ENCODE data around the gene PRKAR1B.

PRKAR1B gene

DNA sequence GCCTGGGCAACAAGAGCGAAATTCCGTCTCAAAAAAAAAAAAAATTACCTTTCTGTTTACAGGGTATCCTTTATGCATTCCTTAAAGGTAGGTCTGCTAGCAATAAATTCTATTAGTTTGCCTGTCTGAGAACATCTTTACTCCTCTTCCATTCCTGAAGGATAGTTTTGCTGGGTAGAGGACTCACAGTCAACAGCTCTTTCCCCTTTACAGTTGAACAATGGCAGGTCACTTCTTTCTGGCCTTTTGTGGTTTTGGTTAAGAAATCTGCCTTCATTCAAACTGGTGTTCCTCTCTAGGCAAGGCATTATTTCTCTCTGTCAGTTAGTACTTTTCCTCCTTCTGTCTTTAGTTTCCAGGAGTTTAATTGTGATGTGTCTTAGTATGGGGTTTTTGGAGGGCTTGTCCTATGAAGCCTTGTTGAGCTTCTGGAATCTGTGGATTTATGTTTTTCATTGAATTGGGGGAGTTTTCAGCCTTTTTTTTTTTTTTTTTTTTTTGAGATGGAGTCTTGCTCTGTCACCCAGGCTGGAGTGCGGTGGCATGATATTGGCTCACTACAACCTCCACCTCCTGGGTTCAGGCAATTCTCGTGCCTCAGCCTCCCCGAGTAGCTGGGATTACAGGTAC, 5.3 kb downstream of the PRKAR1B start:
- no peak for DNase-seq

DNA sequence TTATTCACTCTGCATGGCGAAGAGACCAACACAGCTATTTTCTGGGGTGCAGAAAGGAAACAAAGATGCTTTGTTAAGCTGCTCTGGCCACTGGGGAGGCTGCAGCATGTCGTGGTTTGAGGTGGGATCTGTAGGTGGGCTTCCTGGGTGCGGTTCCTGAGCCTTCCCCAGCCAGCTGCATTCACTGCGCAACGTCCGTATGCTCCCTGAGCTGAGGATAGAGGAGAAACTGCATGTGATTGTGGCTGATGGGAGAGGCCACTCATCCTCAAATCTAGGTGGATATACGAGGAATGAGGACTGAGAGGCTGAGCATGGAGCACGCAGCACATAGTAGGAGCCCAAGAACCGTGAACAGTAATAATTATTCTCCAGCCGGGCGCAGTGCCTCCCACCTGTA, 10.4 kb downstream of the PRKAR1B start:
- no peak for DNase-seq

DNA sequence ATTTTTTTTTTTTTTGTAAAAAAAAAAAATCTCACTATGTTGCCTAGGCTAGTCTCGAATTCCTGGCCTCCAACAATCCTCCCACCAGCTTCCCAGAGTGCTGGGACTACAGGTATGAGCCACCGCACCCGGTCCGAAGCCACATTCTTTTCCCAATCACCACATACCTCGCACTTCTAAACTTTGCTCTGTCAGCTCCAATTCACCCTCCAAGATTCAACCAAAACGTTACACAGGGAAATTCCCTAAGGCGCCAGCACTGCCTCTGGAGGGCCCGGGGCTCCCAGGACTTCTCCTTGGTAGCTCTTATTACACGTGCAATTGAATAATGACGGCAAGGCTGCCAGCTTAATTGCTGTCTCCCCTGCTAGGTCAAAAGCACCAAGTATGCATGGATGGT, 10.9 kb downstream of the PRKAR1B start:
- no peak for DNase-seq

DNA sequence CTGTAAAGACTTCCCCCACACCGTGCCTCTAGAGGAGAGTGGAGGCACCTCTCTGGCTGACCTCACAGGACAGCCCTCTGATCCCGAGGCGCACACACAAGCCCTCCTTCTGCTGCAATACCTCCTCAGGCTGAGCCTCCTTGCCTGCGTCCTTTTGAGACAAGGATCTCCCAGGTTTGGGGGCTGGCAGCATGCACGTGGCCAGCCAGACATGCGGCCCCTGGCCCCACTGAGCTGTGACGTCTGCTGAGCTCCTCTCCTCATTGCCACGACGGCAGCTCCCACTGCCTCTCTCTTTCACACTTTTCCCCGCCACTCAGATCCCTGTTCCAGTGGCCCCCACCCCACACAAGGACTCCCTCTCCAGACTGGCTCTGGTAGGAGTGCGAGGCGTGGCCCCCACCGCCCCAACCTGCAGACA, 12.8 kb downstream of the PRKAR1B start:
- DNase-seq: no peak

DNA sequence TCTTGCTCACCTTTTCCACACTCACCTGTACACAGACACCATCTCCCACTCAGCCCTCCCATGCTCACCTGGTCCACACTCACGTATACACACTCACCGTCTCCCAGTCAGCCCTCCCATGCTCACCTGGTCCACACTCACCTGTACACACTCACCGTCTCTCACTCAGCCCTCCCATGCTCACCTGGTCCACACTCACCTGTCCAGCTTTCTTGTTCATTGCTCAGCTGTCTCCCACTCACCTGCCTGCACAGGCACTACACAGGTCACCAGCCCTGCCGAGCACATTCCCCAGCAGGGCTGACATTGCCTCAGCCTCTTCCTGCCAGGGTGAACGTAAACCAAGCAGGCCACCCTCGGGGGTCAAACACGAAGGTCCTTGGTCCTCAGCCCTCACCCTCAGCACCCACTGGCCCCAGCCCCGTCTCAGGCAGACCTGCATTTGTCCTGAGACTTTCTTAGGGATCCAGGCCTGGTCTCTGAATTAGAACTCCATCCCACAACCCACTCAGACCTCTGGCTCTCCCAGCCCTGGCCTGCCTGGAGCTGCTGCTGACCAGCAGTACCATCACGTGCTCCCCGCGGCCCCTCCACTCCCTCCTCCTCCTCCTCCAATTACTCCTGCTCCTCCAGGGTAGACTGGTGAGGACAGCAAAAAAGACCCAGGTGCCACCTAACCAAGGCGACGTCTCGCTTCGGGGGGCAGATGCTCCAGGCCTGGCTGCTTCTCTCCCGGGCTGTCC, 13.4 kb downstream of the PRKAR1B start:
- no peak for DNase-seq

DNA sequence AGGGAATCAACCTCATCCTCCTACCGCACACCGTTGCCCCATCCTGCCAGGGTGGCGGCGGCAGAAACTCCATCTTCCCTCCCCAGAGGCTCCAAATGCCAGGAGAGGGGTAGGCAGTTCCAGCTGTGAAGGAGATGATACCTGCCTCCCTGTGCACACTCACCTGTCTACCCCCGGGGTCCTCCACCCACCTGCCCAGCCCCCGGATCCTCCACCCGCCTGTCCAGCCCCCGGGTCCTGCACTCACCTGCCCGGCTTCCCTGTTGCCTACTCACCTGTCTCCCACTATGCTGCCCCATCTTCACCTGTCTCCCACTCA, 14.0 kb downstream of the PRKAR1B start:
- no peak for DNase-seq

DNA sequence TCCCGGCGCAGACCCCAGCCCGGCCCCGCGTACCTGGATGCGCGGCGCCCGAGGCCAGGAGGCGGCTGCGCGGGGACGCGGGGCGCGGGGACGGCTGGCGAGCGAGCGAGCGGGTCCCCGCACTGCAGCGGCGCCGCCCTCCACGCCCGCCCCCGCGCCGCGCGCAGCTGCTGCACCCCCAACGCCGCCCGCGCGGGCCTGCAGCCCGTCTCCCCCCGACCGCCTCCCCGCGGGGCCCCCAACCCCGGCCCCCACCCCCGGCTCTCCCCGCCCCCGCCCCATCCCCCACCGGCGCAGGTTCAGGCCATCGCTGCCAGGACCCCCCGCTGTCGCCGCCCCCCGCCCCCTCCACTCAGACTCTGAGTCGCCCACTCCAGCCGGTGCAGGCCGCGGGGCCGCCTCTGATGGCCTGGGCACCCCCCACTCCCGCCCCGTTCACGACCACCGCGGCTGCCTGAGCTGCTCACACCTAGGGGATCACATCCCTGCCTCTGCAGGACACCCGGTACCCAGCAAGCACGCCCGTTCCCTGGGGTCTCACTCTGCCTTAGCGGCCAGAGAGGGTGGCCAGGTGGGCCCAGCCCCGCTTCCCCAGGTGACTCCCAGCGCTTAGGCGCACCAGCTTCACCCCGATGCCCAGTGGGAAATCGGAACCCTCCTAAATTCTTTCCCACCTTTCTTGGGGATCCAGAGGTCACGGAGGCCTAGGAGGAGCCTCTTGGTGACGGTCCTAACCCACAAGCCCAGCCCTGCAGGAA, 14.5 kb downstream of the PRKAR1B start:
- no peak for DNase-seq

DNA sequence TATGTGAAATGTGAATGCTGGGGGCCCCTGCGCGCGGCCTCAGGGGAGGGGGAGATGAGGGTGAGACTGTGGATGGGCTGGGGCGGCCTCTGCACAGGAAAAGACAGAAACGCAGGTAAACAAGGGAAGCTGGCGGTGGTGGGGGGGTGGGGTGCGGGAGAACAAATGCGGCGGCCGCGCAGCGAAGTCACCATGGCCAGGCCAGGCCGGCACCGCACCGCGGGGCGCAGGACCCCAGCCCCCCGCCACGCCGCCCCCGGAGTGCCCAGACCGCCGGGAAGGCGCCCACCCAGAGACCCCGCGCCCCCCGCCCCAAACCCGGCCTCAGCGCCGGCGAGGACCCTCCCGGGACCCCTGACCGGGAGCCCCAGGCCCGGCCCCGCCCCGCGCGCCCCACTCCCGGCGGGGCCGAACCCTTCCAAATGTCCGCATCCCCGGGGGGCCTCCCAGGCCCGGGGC, 15.1 kb downstream of the PRKAR1B start:
- DNase-seq: no peak

DNA sequence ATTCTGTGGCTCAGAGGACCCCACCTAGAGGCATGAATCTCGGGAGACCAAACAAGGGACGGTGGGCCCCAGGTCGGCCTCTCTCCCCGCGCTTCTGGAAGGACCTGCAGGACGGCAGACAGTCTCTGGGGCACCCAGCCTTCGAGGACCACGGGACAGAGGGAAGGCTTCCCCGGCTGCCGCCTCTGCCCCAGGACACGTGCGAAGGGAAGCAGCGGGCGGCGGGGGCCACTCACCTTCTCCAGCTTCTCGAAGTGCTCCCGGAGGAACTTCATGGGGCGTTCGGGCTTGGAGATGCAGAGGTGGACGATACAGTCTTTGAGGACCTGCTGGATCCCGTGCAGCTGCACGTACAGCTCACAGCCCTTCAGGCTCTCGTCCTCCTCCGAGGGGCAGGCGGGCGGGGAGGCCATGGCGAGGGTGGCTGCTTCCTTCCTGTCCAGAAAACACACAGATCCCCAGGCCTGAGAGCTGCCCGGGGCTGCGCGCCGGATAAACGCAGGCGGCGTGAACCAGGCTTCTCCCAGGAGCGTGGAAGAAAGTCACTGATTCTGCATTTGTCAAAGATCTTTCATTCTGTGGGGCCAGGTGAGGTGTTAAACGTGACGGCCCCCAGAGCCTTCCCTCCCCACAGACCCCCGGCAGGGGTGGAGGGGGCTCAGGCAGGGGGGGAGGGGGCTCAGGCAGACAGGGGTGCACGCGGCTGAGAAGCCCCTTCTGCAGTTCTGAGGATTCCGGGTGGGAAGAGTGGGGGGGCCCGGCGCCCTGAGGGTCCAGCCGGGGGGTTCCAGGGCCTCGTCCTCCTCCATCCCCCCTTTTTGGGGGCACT, 15.8 kb downstream of the PRKAR1B start:
- no peak for DNase-seq

DNA sequence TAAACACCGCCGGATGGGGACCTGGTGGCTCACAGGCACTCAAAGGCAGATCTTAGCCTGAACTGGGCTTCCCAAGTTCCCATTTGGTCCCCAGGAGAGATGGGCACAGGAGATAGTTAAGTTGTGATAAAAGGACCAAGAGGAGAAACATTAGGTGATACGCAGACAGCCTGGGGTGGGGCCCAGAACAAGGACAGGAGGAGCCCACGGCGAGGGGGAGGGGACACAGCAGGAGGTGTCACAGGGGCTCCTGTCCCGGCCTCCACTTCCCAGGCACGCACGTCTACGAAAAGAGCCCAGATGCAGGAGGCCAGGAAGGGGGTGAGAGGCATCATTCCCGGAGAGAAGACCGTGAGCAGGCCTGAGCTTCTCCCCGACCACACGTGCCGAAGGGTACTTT, 16.9 kb downstream of the PRKAR1B start:
- no peak for DNase-seq

DNA sequence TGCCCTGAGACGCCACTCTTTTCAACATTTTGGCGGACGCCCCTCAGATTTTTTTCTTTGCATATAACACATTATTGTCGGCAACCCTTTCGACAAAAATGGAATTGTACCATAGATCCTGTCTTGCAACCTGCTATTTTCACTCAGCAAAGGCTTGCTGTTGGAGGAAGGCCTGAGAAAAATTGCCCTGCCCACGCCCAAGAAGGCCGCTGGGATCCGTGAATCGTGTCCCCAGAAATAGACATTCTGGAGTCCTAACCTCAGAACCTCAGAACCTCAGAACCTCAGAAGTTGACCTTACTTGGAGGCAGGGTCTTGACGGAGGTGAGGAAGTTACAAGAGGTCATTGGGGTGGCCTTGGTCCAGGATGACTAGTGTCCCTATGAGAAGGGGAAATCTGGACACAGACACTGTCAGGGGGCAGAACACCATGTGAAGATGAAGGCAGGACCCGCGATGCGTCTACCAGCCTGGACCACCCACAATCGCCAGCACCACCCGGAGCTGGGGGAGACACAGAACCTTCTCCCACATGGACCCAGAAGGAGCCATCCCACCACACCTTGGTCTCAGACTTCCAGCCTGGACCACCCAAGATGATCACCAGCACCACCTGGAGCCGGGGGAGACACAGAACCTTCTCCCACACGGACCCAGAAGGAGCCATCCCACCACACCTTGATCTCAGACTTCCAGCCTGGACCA, 19.6 kb downstream of the PRKAR1B start:
- no peak for DNase-seq

DNA sequence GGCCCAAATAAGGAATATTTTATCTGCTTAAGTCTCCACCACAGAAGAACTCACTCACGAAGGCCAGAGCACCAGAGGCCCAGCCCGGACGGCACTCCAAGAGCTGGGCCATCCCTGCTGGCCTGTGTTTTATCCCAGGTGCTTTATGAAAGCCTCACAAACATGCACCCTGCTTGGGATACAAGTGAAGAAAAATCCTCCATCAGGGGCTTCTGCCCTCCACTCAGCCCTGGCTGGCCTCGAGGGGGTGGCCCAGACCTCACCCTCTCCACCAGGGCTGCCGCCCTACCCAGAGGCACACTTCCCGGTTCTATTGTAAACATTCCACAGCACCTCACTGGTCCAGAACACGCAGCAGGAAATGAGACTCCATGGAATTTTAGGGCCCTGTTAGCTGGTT, 20.4 kb downstream of the PRKAR1B start:
- no peak for DNase-seq

DNA sequence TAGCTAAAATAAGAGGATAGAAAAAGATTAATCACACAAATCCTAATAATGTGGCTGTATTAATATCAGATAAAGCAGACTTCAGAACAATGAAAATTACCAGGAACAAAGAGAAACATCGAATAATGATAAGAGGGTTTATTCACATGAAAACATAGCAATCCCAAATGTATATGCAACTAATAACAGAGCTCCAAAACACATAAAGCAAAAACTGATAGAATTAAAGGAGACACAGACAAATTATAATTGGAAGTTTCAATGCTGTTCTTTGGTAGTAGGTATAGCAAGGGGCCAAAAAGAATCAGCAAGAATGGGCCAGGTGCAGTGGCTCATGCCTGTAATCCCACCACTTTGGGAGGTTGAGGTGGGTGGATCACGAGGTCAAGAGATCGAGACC, 24.0 kb downstream of the PRKAR1B start:
- no peak for DNase-seq

DNA sequence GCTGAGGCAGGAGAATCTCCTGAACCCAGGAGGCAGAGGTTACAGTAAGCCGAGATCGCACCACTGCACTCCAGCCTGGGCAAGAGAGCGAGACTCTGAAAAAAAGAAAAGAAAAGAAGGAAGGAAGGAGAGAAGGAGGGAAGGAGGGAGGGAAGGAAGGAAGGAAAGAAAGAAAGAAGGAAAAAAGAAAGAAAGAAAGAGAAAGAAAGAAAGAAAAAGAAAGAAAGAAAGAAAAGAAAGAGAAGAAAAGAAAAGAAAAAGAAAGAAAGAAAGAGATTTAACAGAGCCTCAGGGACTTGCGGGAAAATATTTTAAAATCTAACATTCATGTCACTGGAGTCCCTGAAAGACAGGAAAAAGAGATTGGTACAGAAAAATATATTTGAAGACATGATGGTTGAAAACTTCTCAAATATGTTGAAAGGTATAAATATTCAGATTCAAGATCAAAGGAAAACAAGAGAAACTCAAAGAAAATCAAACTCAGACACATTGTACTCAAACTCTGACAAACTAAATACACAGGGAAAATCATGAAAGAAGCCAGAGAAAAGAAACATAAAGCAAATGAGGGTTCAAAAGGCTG, 25.9 kb downstream of the PRKAR1B start:
- DNase-seq: no peak

DNA sequence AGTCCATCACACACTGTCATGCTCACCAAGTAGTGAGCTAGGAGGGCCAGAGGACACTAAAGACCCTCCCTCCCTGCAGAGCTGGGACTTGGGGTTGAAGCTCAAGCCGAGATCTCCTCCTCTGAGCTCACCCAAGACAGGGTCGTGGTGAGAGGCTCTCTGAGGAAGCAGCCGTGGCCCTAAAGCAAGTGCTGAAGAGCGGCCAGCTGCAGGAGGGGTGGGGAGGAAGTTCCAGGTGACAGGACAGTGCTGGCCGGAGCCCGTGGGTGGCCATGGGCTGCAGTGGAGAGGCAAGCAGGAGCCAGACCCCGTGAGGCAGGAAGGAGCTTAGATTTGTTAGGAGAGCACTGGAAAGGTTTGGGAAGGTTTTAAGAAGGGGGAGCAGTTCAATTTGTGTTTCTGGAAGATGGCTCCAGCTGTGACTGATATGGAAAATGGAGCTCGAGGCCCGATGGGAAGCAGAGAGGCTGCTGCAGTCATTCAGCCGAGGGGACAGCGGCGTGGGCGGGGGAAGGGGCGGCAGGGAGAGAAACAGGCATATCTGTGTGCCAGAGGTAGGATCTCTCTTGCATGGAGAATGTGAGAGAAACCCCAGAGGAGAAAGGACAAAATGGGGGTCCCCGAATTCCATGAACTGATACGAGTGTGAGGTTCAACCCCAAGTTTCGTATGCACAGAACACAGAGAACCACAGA, 27.5 kb downstream of the PRKAR1B start:
- no peak for DNase-seq

DNA sequence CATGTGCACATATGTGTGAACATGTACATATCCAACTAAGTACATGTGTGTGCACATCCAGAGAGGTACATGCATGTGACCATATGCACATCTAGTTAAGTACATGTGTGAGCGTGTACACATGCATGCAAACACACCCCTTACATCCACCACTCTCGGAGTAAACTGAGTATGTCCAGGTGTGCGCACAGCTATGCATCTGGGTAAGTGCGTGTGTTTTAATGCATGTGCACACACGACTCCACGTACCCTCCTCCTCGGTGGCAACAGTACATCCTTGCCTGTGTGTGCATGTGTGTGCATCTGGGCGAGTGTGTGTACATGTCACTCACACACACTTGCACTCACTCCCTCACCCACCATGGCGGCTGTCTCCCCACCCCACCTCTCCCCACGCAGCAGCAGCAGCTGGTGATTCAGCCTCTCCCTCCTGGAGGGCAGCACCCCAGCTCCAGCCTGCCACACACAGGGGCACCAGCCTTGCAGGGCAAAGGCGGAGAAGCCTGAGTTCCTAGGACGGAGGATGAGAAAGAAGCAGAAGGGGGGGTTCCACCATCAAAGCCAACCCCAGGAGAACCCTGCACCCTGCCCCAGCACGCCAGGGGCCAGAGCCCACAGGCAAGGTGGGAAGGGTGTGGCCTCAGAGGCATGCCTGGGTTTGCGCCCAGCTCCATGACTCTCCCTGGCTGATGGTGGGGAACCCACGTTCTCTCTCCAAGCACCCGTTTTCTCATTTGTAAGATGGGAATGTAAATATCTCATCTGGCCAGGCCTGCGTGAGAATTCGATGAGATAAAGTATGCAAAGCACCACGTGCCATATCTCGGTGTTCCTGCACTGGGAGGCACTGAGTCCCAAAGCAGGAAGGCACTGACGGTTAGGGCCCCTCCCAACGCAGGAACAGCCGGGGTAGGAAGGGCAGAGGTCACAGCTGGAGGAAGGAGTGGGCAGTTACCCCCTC, 28.3 kb downstream of the PRKAR1B start:
- DNase-seq: no peak

DNA sequence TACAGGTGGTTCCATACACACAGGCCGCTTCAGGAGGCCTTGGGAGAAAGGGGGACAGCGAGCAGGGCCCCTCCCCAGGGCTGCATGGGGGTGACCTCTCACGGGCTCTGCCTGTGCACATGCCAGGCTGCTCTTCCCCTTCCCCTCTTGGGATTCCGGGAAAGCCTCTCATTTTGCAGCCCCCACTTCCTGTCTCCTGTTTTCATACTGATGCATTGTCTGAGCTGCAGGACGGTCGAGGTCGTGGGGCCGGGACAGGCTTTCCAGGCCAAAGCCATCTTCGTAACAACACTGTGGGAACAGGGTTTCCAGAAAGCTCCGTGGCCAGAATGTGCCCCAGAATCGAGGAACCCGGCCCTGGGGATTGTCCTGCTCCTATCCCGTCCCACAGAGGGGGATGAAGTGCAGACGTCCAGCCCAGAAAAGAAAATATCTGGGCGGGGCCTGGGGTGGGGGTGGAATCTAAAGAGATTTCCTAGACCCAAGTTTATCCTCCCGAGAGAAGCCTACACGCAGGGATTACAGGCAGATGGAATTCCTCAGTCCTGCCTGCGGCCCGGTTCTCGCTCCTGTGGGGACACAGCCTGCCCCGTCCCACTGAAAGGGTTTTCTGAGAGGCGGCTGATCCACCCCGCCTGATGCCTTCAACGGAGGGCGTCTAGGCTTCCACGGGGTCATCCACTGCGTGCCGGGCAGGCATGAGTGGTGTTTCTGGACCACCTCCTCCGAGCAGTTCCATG, 30.1 kb downstream of the PRKAR1B start:
- DNase-seq: no peak

DNA sequence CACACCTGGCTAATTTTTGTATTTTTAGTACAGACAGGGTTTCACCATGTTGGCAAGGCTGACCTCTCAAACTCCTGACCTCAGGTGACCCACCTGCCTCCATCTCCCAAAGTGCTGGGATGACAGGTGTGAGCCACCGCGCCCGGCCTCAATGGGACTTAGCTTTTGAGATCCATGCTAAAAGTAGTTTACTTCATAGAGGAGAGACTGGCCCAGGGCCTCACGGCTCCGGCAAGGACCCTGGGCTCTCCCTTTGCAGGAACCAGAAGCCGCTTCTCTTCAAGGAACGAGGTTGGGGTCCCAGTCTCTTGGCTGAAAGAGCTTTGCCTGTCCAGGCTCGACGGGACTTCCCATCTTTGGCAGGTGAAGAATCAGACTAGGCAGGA, 30.7 kb downstream of the PRKAR1B start:
- no peak for DNase-seq

DNA sequence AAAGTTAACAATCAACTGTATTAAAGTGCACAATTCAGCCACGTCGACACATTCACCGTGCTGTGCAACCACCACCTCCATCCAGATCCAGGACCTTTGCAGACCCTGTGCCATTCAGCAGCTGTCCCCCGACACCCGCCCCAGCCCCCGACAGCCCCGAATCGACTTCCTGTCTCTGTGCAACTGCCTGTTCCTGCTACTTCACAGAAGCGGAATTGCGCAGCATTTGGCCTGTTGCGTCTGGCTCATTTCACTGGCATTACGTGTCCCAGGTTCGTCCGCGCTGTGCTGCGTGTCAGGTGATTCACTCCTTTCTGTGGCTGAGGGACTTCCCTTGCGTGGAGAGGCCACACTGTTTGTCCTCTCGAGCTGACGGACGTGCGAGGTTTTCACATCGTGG, 33.8 kb downstream of the PRKAR1B start:
- DNase-seq: no peak

Measured in NCI-H446 (cell line).